Uterus (tissue), 2 donors: ENCODE measurements around the gene CHRM4.

Experiments used
- POLR2A ChIP-seq, 2 donors: fragments of 450-650 bp; IDR thresholded peaks; one replicate each; pipeline ENCODE4 v1.6.1; 2016; ENCODE audit warnings: antibody characterized with exemption in 2 of 2, mild to moderate bottlenecking in 1 of 2, moderate library complexity in 1 of 2
- TF ChIP-seq, protein P1 (sequence below), 4 experiments: fragments of 200-600 bp in 2 of 4; fragments of 450-650 bp in 2 of 4; sonication (generic) in 2 of 4; IDR thresholded peaks; one replicate each; pipeline ENCODE4 v1.5.1; 2016 to 2019; ENCODE audit warnings: antibody characterized with exemption in 4 of 4, mild to moderate bottlenecking in 2 of 4, moderate library complexity in 1 of 4

DNA sequence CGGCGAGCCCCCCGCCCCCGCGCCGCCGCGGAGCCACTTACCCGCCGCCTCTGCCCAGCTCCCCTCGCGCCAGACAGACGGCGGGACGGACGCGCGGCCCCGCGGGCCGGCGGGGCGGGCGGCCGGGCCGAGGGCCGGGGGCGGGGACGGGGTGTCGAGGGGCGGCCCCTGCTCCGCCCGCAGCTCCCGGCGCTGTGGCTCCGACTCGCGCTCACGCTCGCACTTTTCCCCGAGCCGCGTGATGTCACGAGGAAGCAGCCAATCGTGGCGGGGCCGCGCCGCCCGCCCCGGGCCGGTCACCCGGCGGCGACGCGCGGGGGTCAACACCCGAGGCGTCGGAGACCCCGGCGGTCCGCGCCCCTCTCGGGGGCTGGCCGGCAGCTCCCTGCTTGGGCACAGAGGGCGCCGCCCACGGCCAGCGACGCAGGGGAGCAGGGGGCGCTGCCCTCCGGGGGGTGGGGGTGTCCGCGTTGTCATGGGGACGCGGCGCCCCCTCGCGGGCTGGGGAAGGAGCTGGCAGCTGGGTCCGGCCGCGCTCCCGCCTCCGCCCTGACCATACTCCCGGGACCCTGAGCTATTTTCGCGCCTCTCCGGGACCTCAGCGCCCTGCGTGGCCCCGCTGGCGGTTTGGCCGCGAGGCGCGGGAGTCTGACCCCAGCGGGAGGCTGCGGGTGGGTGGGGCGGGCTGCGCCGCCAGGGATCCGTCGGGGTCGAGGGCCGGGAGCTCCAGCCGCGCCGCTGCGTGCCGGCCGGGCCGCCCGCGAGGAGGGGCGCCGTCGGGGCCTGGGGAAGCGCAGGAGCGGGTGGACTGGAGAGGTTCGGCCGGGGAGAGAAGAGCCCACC, at the start of gene CHRM4:
- TF ChIP-seq, protein P1, sequence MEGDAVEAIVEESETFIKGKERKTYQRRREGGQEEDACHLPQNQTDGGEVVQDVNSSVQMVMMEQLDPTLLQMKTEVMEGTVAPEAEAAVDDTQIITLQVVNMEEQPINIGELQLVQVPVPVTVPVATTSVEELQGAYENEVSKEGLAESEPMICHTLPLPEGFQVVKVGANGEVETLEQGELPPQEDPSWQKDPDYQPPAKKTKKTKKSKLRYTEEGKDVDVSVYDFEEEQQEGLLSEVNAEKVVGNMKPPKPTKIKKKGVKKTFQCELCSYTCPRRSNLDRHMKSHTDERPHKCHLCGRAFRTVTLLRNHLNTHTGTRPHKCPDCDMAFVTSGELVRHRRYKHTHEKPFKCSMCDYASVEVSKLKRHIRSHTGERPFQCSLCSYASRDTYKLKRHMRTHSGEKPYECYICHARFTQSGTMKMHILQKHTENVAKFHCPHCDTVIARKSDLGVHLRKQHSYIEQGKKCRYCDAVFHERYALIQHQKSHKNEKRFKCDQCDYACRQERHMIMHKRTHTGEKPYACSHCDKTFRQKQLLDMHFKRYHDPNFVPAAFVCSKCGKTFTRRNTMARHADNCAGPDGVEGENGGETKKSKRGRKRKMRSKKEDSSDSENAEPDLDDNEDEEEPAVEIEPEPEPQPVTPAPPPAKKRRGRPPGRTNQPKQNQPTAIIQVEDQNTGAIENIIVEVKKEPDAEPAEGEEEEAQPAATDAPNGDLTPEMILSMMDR (IDR thresholded peaks at IDR 0.05): peak in 1 of 4 experiments; percentile 19
- no peak for TF ChIP-seq POLR2A (IDR thresholded peaks at IDR 0.05)
